Measurements from ENCODE around the gene ZNF438.

- TF ChIP-seq CTCF (IDR thresholded peaks at IDR 0.05) (no peak), POLR2A (IDR thresholded peaks at IDR 0.05) (no peak)
These were observed 166.3 kb downstream of the ZNF438 start for GRCh38 chr10:30865141-30865926.
